GM12801 (cell line): Measurements from ENCODE around the gene SLC6A3.

Experiments
- CTCF ChIP-seq: IDR thresholded peaks from one replicate; pipeline ENCODE4 v1.5.1; 2011; ENCODE audit warnings: control low read depth; ENCODE audit not compliant: insufficient read length; ENCODE audit errors: extremely low read depth

The SLC6A3 gene

GRCh38 chr5:1418921-1419280, 26.3 kb downstream of the SLC6A3 start:
- TF ChIP-seq CTCF: no peak

- TF ChIP-seq CTCF: no peak
These were observed 26.9 kb downstream of the SLC6A3 start for GRCh38 chr5:1418238-1418920.

GRCh38 chr5:1417586-1418225, 27.5 kb downstream of the SLC6A3 start:
- no peak for TF ChIP-seq CTCF

GRCh38 chr5:1416856-1417469, 28.3 kb downstream of the SLC6A3 start:
- no peak for TF ChIP-seq CTCF

- no peak for TF ChIP-seq CTCF
These were observed 29.4 kb downstream of the SLC6A3 start for GRCh38 chr5:1415626-1416360.

GRCh38 chr5:1415059-1415425, 30.2 kb downstream of the SLC6A3 start:
- TF ChIP-seq CTCF: no peak

DNA sequence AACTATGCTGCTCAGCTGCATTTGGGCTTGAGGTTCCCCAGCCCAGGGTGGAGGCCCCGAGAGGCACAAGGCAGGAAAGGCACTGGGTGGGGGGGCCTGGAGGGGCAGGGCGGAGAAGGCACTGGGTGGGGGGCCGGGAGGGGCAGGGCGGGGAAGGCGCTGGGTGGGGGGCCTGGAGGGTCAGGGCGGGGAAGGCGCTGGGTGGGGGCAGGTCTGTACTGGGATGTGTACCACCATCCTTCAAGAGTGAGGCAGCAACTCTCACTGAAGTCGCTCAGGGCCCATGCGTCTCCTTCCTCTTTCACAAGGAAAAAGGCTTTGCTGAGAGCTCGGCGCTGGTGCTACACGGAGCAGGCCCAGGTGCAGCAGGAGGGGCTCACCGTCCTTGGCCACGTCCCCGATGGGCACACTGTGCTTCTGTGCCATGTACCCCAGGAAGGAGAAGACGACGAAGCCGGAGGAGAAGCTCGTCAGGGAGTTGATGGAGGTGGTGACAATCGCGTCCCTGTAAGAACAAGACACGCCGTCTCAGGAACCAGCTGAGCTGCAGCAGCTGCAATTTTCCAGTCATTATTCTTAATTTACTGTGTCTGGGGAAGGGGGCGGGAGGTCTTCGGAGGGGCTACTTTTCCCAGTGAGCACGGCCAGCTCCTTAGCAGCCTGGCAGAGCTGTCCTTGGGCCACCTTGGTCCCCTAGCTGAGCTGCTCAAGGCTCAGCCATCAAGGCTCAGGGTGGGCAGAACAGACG, 30.8 kb downstream of the SLC6A3 start:
- TF ChIP-seq CTCF: no peak
